HG03280 (cell line): ENCODE results near the gene CBR4.

ENCODE experiments used
- ATAC-seq: cut with Tn5 transposase; IDR thresholded peaks from one replicate; pipeline ENCODE4 v1.9.1; 2021; ENCODE audit warnings: mild to moderate bottlenecking, moderate library complexity; ENCODE audit not compliant: unreplicated experiment

Gene CBR4

GRCh38 chr4:169010125-169011023, at the start of gene CBR4:
TSS of gene CBR4 (minus strand) at chr4:169010255. CDS start at chr4:169010089, 166 bp downstream.
- ATAC-seq: peak; percentile 98

- no peak for ATAC-seq
Measured at GRCh38 chr4:169059306-169060211, 49.5 kb upstream of the CBR4 start.

DNA sequence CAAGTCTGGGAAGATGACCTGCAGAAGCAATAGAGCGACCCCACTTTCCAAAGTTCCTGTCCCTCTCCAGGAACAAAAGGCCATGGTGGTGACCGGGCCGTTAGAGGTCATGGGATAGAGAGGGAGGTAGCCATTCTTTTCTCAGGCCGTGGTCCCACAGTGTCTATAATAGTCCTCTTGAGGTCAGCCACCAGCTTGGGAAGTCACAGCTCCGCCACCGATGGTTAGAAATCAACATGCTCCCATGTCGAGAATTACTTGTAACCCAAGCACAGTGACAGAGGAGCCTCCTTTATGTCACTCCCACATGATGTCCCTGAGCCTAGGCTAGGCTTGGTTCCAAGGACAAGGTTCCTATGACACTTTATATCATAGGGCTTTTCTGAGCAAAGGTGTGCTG, 48.3 kb upstream of the CBR4 start:
- ATAC-seq: no peak

DNA sequence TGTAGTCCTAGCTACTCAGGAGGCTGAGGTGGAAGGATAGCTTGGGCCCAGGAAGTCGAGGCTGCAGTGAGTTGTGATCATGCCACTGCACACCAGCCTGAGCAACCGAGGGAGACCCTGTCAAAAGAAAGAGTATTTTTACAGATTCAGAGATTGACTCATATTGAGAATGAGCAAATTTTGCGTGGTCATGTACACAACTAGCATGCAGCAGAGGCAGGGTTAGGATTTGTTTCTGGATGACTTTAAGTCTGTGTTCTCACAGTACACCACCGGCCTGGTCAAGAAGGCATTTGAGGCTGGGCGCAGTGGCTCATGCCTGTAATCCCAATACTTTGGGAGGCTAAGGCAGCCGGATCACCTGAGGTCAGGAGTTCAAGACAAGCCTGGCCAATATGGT, 44.8 kb upstream of the CBR4 start:
- no peak for ATAC-seq

DNA sequence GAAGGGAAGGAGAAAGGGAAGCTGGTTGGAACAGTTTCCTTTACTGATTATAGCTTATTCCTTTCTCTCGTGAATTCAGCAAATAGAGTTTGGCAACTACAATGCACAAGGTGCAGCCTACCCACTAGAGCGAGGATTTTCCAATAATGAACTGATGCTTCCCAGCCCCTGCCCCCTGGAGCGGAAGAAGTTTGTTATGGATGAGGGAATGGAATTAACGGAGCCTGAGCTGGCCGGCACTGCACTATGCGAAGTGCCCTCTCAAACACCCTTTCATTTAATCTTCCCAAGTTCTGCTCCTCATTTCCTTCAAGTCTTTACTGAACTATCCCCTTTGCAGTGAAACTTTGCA, 42.5 kb upstream of the CBR4 start:
- no peak for ATAC-seq

- ATAC-seq: no peak
Measured at GRCh38 chr4:169051761-169052593, 41.9 kb upstream of the CBR4 start.

DNA sequence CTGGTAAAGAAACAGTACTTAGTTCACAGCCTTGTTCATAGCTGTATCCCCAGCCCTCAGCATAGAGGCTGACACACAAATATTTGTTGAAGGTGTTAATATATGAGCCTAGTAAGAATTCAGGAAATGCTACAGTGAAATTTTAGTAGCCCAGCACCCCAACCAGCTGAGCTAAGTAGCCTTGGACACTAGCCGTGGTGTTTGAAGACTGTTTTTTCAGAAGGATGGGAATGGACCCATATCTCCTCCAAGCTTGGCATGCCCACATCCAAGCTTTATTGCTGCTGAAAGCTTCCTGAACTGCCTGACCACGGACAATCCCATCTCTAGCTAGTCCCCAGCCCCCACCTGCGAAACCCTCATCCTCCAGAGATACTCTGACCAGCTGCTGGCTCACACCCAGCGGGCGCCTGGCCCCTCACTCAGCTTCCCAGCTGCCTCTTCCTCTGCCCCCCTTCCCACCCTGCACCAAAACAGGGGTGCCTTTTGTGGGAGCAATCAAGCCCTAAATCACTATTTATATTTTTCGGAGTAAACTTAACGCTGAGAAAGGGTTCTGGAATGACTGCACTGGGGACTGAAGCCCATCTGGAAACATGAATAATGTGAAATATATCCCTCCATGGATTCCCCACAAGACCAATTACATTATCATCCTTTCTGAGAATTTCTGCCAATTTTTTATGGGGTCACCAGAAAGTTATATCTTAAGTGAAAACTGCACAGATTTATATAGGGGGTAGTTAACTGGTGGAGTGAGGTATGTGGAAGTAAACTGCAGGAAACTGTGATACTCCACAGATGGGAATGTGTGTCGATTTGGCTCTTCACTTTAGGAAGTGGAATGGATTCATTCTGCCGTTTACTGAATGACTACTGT, 41.1 kb upstream of the CBR4 start:
- no peak for ATAC-seq

GRCh38 chr4:169050284-169050683, 40.2 kb upstream of the CBR4 start:
- ATAC-seq: no peak

DNA sequence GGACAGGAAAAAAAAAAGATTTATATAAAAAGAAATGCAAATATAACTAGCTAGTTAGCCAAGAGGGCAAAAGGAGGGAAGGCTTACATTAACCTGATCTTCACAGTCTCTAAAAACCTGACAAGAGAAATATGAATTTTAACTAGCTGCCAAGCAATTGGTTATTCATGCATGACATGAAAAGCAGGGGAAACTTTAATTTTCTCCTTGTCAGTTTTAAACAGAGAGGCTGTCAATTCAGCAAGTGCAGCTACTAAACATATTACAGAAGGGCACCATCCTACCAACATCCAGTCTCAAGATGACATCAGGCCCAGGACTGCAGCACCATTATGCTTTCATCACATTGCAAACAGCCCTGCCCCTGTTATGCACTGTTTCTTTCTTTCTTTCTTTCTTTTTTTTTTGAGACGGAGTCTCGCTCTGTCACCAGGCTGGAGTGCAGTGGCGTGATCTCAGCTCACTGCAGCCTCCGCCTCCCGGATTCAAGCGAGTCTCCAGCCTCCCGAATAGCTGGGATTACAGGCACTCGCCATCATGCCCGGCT, 38.9 kb upstream of the CBR4 start:
- no peak for ATAC-seq

GRCh38 chr4:169047956-169048355, 37.9 kb upstream of the CBR4 start:
- no peak for ATAC-seq

GRCh38 chr4:169045862-169046584, 36.0 kb upstream of the CBR4 start:
- no peak for ATAC-seq

GRCh38 chr4:169044714-169045447, 34.8 kb upstream of the CBR4 start:
- ATAC-seq: no peak

DNA sequence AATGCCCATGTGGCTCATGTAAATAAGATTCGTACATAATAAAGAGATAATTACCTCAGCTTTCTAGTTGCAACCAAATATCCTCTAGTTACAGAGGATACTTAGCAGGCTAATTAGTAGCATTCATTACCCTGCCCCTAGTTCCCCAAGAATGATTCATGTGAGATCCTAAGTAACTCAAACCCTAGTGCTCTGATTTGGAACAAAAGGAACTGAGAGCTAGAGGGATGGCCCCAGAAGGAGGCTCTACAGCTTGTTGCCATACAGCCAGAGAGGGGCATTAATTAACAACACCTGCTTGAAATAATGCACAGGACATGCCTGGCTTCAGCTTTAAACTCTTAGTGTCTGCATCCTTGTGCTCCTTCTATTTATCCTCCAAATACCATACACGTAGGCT, 32.6 kb upstream of the CBR4 start:
- ATAC-seq: no peak

GRCh38 chr4:169040559-169041261, 30.7 kb upstream of the CBR4 start:
- ATAC-seq: no peak

GRCh38 chr4:169039251-169039954, 29.3 kb upstream of the CBR4 start:
- ATAC-seq: no peak

DNA sequence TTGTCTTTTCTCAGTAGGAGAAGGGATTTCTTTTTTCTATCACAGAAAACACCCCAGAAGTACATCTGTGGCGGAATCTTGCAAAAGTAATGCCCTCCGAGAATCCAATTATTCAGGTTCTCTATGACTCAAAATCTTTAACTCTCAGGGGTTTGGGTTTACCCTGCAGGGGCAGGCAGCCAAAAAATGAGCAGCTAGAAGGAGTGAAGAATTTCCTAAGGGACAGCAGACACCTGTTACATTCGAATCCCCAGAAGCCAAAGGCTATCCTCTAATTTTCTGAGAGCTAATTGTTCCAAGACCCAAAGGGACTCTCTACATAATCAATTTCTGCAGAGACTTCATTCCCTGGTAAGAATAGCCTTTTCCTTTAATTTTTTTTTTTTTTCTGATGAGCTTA, 27.5 kb upstream of the CBR4 start:
- ATAC-seq: no peak
